HG02852 (cell line): ENCODE results near the gene ST8SIA1.
"Not testable (repeated sequence)": the region's sequence is repeated elsewhere in the genome, so short reads cannot be mapped to it uniquely, and the experiment has no call there.

Experiments used
- ATAC-seq: cut with Tn5 transposase; IDR thresholded peaks from one replicate; pipeline ENCODE4 v1.9.1; 2021; ENCODE audit warnings: mild to moderate bottlenecking, moderate library complexity; ENCODE audit not compliant: unreplicated experiment

ST8SIA1 gene

GRCh38 chr12:22334410-22335100 lies at the start of gene ST8SIA1:
ST8SIA1 (minus strand) TSS chr12:22334707; CDS start chr12:22334232, 475 bp downstream.
- no peak for ATAC-seq

GRCh38 chr12:22380031-22380430 lies 45.5 kb upstream of the ST8SIA1 start:
- ATAC-seq, result no peak

GRCh38 chr12:22377731-22378496 lies 43.4 kb upstream of the ST8SIA1 start:
- no peak for ATAC-seq

GRCh38 chr12:22376596-22377150 lies 42.2 kb upstream of the ST8SIA1 start:
- ATAC-seq, result not testable (repeated sequence)

- ATAC-seq, result no peak
Measured at GRCh38 chr12:22374508-22374907, 40.0 kb upstream of the ST8SIA1 start.

- no peak for ATAC-seq
Measured at GRCh38 chr12:22372277-22372837, 37.9 kb upstream of the ST8SIA1 start.

GRCh38 chr12:22366181-22366580 lies 31.7 kb upstream of the ST8SIA1 start:
- ATAC-seq, result no peak

GRCh38 chr12:22361785-22362184 lies 27.3 kb upstream of the ST8SIA1 start:
- ATAC-seq, result no peak

- no peak for ATAC-seq
Measured at GRCh38 chr12:22360774-22361173, 26.3 kb upstream of the ST8SIA1 start.

- ATAC-seq, result no peak
Measured at GRCh38 chr12:22357531-22357930, 23.0 kb upstream of the ST8SIA1 start.

- ATAC-seq, result no peak
Measured at GRCh38 chr12:22356231-22356630, 21.7 kb upstream of the ST8SIA1 start.

GRCh38 chr12:22355011-22355580 lies 20.6 kb upstream of the ST8SIA1 start:
- no peak for ATAC-seq

- no peak for ATAC-seq
Measured at GRCh38 chr12:22353615-22354325, 19.3 kb upstream of the ST8SIA1 start.

- no peak for ATAC-seq
Measured at GRCh38 chr12:22350886-22351285, 16.4 kb upstream of the ST8SIA1 start.

- no peak for ATAC-seq
Measured at GRCh38 chr12:22348208-22348607, 13.7 kb upstream of the ST8SIA1 start.

- ATAC-seq, result no peak
Measured at GRCh38 chr12:22340143-22340542, 5.6 kb upstream of the ST8SIA1 start.

GRCh38 chr12:22339691-22340090 lies 5.2 kb upstream of the ST8SIA1 start:
- ATAC-seq, result no peak

GRCh38 chr12:22335794-22336166 lies 1.3 kb upstream of the ST8SIA1 start:
- ATAC-seq, result no peak

- no peak for ATAC-seq
Measured at GRCh38 chr12:22333713-22334409, 646 bp downstream of the ST8SIA1 start.

- no peak for ATAC-seq
Measured at GRCh38 chr12:22333186-22333712, 1.3 kb downstream of the ST8SIA1 start.
